Aorta (tissue), 5 donors: ENCODE measurements around the gene CERK. TPM values are rescaled to one million over a fixed set of nuclear protein-coding genes. Genes with fewer than 3 reads are reported as not detected.

Experiments
- ATAC-seq: fragments of 200-7000 bp; cut with Tn5 transposase; one replicate; pipeline ENCODE4 v1.9.1; 2022; ENCODE audit warnings: moderate library complexity; ENCODE audit not compliant: low FRiP score
- DNase-seq, 2 donors: peaks; one replicate each; pipeline ENCODE4 v3.0.0-alpha.2; 2020
- H3K27ac ChIP-seq, 2 donors: one replicate each; pipeline ENCODE4 v1.5.1; 2013; ENCODE audit warnings: low read length in 2 of 2, mild to moderate bottlenecking in 2 of 2, moderate library complexity in 2 of 2, control low read depth in 1 of 2, inconsistent platforms in 1 of 2, low read depth in 1 of 2
- H3K27me3 ChIP-seq, 2 donors: one replicate each; pipeline ENCODE4 v1.6.1; 2013; ENCODE audit warnings: control low read depth in 1 of 2, low read length in 1 of 2, mild to moderate bottlenecking in 1 of 2, moderate library complexity in 1 of 2; ENCODE audit not compliant: insufficient read depth in 2 of 2, control insufficient read depth in 1 of 2
- H3K36me3 ChIP-seq, 2 donors: one replicate each; pipeline ENCODE4 v1.6.1; 2013; ENCODE audit warnings: control low read depth in 1 of 2, low read length in 1 of 2, mild to moderate bottlenecking in 1 of 2; ENCODE audit not compliant: insufficient read depth in 2 of 2, control insufficient read depth in 1 of 2
- H3K4me1 ChIP-seq, 2 donors: one replicate each; pipeline ENCODE4 v1.6.1; 2013; ENCODE audit warnings: low read length in 2 of 2, control low read depth in 1 of 2, mild to moderate bottlenecking in 1 of 2, moderate library complexity in 1 of 2; ENCODE audit not compliant: insufficient read depth in 2 of 2, control insufficient read depth in 1 of 2
- H3K4me3 ChIP-seq, 2 donors: one replicate each; pipeline ENCODE4 v1.5.1; 2013; ENCODE audit warnings: low read length in 2 of 2, control low read depth in 1 of 2, mild to moderate bottlenecking in 1 of 2
- H3K9me3 ChIP-seq: one replicate; pipeline ENCODE4 v1.6.1; 2013; ENCODE audit warnings: mild to moderate bottlenecking, low read length; ENCODE audit not compliant: control insufficient read depth
- WGBS, 2 donors: extraction: QIAGEN DNeasy Blood & Tissue Kit; methylation state at CpG; one replicate each; pipeline ENCODE4 v1.1.7; 2013; 5-methylcytosine and 5-hydroxymethylcytosine counted together
- intact Hi-C, 2 donors: fragments of 100-400 bp; cut with DNase I; formaldehyde crosslinking; loops; one replicate each; pipeline versions ENCODE4 v1.14.2 to v1.15.0; 2022
- polyA plus RNA-seq, 2 donors: library from polyadenylated mRNA; stranded (reverse); fragments of 200-250 nt; gene quantifications; one replicate each; pipeline ENCODE4 v1.2.3, GENCODE V29; 2013
- total RNA-seq, 2 donors: library from RNA; stranded (reverse); fragmentation: NEBNext Ultra II Directional; extraction: Animal tissue kit (Norgen Biotek cat#: 25700); gene quantifications; one replicate each; pipeline ENCODE4 v1.2.1, GENCODE V29; 2021
- donor health status: healthy with polysubstance abuse.
- donor health status: Bipolar disorder and iron deficiency.
- donor health status: DM: no; HTN: no; CAD: no.
- donor health status: DM: no; HTN: no; CAD: no.
- donor health status: DM: yes; HTN: yes; CAD: no.

The CERK gene
- total and polyA plus RNA-seq, 4 donors = 20.6 to 41.6 (median 35.9) TPM

DNA sequence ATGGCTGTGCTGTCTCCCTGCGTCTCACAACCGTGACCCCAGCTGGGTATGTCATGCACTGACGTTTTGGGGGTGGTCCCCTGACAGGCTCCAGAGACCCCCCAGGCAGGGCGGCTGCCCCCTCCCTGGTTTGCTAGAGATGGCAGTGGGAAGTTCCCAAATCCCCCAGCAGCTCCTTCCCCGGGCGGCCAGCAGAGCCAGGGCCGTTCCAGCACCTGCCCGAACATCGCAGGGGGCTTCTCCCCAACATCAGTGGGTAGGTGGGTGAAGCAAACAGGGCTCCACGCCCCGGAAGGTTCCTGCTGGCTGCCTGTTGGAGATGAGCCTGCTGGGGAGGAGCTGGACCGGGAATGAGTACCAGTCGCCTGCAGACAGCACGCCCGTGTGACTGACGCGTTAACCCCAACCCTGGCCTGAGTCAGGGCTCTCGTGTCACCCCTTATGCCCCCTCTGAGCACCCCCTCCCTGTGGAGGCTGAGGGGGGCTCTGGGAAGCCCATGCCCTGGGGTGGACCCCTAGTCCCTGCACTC, 72.2 kb downstream of the CERK start:
- peaks cover 0 to 4% of the 10 kb centered on the region in 2 donors for H3K36me3 ChIP-seq
- no peak for DNase-seq

DNA sequence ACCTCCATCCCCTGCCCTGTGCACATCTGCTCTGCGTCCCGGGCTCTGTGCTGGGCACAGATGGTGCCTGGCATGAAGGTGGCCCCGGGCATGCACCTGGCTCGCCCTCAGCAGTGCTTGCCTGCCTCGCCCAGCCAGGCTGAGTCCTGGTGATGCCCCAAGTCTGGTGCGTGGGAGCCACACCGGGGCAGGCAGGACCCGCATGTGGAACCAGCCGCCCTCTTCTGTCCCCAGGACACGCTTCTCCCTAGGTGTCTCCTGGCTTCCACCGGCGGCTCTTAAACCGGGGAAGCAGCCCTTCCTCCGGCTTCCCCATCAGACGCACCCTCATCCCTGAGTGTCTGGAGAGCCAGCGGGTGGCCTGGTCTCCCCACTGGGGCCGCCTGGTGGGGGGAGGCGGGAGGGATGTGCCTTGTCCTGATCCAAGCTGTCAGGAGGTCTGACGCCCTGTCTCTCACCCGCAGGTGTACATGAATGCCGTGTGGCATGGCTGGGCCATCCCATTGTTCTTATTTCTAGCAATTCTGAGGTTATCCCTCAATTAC, 72.8 kb downstream of the CERK start:
- ATAC-seq (no peak), DNase-seq (no peak)
- H3K9me3 ChIP-seq = no peaks in the 10 kb centered on the region
- H3K27ac ChIP-seq = no peak overlapping the region
- no peak overlapping the region for H3K4me3 ChIP-seq
- H3K27me3 ChIP-seq = no peaks in the 10 kb centered on the region
- 95 to 98% methylated on average over 21 of the region's 21 CpGs for WGBS, 2 donors
- H3K4me1 ChIP-seq = no peaks in the 10 kb centered on the region
- peaks cover 0 to 4% of the 10 kb centered on the region in 2 donors for H3K36me3 ChIP-seq
- intact Hi-C loops = no loop called here

More for the DNA sequence above, 72.2 kb downstream of the CERK start:
- H3K27me3 ChIP-seq = no peaks in the 10 kb centered on the region
- H3K27ac ChIP-seq = no peak overlapping the region
- WGBS, 2 donors = 94 to 95% methylated on average over 18 of the region's 18 CpGs
- H3K9me3 ChIP-seq = no peaks in the 10 kb centered on the region
- ATAC-seq = no peak
- intact Hi-C loops = no loop called here
- no peaks in the 10 kb centered on the region for H3K4me1 ChIP-seq
- no peak overlapping the region for H3K4me3 ChIP-seq

DNA sequence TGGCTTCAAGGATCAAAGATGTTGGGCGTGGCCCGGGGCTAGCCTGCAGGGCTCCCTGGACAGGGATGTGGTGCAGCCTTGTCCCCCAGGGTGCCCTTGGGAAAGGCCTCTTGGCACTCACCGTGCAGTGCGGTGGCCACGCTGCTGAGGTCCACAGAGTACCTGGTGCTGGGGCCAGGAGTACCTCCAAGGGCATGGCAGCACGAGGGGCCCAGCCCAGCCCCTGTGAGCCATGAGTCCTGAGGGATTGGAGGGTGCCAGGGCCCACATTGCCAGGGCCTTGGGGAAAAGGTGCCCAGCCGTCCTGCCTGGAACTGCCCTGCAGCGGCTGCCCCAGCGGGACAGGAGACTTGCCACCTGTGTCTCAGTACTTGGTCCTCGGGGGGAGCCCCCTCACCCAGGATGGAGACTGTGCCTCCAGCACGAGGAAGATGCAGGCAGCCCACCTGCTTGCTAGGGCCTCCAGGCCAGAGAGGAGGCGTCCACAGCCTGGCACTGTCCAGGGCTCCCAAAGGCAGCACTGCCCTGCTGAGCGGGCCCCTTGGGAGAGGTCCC, 73.7 kb downstream of the CERK start:
- H3K4me1 ChIP-seq = no peaks in the 10 kb centered on the region
- no peaks in the 10 kb centered on the region for H3K27me3 ChIP-seq
- intact Hi-C loops = no loop called here
- no peaks in the 10 kb centered on the region for H3K9me3 ChIP-seq
- 88 to 90% methylated on average over 12 to 13 of the region's 13 CpGs for WGBS, 2 donors
- DNase-seq (no peak), ATAC-seq (no peak)
- no peak overlapping the region for H3K4me3 ChIP-seq
- H3K27ac ChIP-seq = no peak overlapping the region
- H3K36me3 ChIP-seq = peaks cover 0 to 4% of the 10 kb centered on the region in 2 donors

DNA sequence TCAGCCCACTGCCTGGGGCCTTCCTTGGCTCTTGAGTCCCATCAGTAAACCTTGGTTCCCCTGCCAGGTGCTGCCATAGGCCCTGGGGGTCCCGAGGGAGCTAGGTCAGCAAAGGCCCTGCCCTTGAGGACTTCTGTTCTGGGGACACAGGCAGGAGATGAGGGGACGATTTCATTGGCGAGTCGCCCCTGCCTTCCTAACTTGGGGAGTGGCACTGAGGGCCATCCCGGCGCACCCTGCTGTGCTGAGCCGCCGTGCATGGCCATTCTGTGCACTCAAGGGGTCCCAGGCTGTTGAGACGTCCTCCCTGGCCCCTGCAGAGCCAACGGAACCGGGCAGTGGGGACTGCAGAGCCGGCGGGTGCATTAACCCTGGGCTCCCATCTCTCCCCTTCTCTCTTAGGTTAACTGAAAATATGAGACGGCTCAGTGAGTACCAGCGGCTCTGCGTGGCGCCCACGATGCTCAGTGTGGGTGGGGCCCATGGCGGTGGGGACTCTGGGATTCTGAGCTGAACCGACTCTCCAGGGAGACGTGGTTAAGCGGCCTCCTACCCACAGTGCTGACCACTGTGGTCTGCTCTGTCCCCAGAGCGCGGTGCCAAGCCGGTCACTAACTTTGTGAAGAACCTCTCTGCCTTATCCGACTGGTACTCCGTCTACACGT, 74.5 kb downstream of the CERK start:
- intact Hi-C loops = no loop called here
- H3K9me3 ChIP-seq = no peaks in the 10 kb centered on the region
- H3K27ac ChIP-seq = no peak overlapping the region
- H3K4me3 ChIP-seq = no peak overlapping the region
- peaks cover 0 to 3% of the 10 kb centered on the region in 2 donors for H3K36me3 ChIP-seq
- WGBS, 2 donors = 92 to 93% methylated on average over 28 of the region's 28 CpGs
- no peak for DNase-seq
- no peaks in the 10 kb centered on the region for H3K27me3 ChIP-seq
- no peaks in the 10 kb centered on the region for H3K4me1 ChIP-seq
- no peak for ATAC-seq

DNA sequence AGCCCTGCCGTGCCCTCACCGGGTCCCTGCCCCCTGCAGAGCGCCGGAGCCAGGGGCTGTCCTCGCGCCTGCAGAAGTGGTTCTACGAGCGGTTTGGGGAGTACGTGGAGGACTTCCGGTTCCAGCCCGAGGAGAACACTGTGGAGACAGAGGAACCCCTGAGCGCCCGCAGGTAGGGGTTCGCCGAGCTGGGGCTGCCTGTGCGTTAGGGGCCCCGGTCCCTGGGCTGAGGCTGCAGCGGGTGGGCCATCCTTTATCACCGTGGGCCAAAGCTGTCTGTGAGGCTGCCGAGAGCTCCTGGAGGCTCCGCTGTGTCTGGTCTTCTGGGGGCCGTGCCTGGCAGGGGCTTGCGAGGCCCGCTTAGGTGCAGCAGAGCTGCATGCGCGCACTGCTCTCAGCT, 75.1 kb downstream of the CERK start:
- no peak for ATAC-seq
- intact Hi-C loops = no loop called here

DNA sequence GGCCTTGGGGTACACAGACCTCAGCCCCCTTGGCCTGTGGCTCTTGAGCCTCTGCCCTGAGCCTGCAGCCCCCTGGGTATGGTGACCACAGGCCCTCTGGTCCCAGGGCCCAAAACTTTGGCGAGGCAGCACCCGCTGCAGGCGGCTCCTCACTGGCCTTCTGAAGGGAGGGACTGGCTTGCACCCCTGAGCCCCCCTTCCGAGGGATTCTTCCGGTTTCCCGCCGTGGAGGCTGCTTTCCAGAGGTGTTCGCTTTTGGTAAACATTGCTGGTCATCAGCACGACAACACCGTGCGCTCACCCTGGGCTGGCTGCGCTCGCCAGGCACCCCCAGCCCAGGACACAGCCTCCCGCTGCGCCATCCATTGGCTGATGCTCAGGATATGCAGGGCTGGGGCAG, 75.8 kb downstream of the CERK start:
- Histone ChIP-seq H3K4me1 (no peaks in the 10 kb centered on the region), H3K36me3 (peaks cover 0 to 3% of the 10 kb centered on the region in 2 donors), H3K9me3 (no peaks in the 10 kb centered on the region), H3K27ac (no peak overlapping the region), H3K4me3 (no peak overlapping the region), H3K27me3 (no peaks in the 10 kb centered on the region)
- ATAC-seq = no peak
- intact Hi-C loops = no loop called here
- no peak for DNase-seq
- WGBS, 2 donors = 87 to 90% methylated on average over 15 of the region's 15 CpGs

More for the DNA sequence above, 75.1 kb downstream of the CERK start:
- H3K27me3 ChIP-seq = no peaks in the 10 kb centered on the region
- H3K27ac ChIP-seq = no peak overlapping the region
- DNase-seq = no peak
- peaks cover 0 to 3% of the 10 kb centered on the region in 2 donors for H3K36me3 ChIP-seq
- no peaks in the 10 kb centered on the region for H3K4me1 ChIP-seq
- no peaks in the 10 kb centered on the region for H3K9me3 ChIP-seq
- WGBS, 2 donors = 91 to 92% methylated on average over 25 to 26 of the region's 26 CpGs
- H3K4me3 ChIP-seq = no peak overlapping the region

DNA sequence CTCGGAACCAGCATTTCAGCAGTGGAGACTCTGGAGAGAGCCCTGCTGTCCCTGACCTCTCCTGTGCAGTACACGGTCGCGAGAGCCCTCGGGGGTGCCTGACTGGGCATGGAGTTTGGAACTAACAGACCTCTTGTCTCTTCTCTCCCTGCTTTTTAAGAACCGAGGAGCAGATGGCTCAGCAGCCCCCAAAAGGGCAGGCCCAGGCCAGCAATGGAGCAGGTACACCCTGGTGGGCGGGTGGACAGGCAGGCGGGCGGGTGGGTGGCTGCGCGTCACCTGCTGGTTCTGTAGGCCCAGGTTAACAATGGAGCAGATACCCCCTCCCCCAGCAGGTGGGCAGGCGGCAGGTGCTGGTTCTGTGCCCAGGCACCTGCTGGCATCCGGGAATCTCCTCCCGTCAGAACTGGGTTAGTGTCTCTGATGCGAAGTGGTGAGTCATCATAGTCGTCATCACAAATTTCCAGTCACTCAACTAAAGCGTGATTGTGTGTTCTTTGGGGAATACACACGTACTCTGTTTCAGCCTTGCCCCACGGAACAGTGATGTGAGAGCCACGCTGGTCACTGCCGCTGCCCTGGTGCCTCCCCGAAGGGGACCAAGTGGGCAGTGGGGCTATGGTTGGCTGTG, 76.7 kb downstream of the CERK start:
- 89 to 90% methylated on average over 21 to 22 of the region's 22 CpGs for WGBS, 2 donors
- Histone ChIP-seq H3K9me3 (no peaks in the 10 kb centered on the region), H3K36me3 (no peaks in the 10 kb centered on the region), H3K4me3 (no peak overlapping the region), H3K27ac (no peak overlapping the region), H3K27me3 (no peaks in the 10 kb centered on the region), H3K4me1 (no peaks in the 10 kb centered on the region)
- ATAC-seq (no peak), DNase-seq (no peak)
- intact Hi-C loops = no loop called here

DNA sequence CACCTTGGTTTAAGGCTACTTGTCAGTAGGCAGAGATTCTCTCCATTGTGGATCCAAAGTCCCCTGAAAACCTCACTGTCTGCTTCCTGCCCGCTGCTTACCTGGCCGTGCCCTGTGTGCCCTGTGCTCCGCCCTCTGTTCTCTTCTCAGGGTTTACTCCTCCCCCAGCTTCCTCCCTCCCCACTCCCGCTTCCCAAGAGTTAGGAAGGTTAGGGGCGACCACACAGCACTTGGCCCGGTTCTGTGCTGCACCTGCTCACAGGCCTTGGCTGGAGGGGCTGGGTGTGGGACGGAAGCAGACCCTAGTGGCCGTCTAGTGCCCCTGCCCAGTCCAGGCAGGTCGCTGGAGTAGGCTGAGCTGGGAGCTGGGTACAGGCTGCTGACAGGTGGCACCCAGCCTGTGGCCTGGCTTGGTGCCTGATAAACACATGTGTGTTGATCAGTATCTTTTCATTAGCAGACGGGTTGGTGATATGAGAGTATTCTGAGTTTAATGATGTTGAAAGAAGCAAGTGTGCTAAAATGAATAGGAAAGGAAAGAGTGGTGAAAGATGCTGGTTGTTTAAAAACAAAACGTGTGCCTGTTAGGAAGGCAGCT, 77.3 kb downstream of the CERK start:
- ATAC-seq = no peak
- 72 to 76% methylated on average over 11 of the region's 11 CpGs for WGBS, 2 donors

More for the DNA sequence above, 77.3 kb downstream of the CERK start:
- Histone ChIP-seq H3K36me3 (no peaks in the 10 kb centered on the region), H3K9me3 (no peaks in the 10 kb centered on the region), H3K27me3 (no peaks in the 10 kb centered on the region), H3K4me1 (no peaks in the 10 kb centered on the region), H3K4me3 (no peak overlapping the region), H3K27ac (no peak overlapping the region)
- DNase-seq = no peak
- intact Hi-C loops = no loop called here
